ENCODE data around the gene ELOVL6. TPM values are rescaled to one million over a fixed set of nuclear protein-coding genes. Genes with fewer than 3 reads are reported as not detected.
"Not testable (repeated sequence)": the region's sequence is repeated elsewhere in the genome, so short reads cannot be mapped to it uniquely, and the experiment has no call there.

Gene ELOVL6
- total and polyA plus RNA-seq, 7 experiments from 2014 or later = 0.13 to 32.9 (median 0.81) TPM

- Histone ChIP-seq H3K4me3 (ENCODE audit: low read length) (no peak overlapping the region), H3K27ac (ENCODE audit: low read depth, low read length) (no peak overlapping the region), H3K27me3 (ENCODE audit: control insufficient read depth in 2 of 2, insufficient read depth in 2 of 2, low read length in 2 of 2) (no peaks in the 10 kb centered on the region), H3K36me3 (ENCODE audit: control insufficient read depth in 2 of 3, insufficient read depth in 3 of 3, low read length in 3 of 3) (no peaks in the 10 kb centered on the region), H3K9me3 (ENCODE audit: control insufficient read depth in 2 of 3, low read length in 3 of 3) (no peaks in the 10 kb centered on the region), H3K4me1 (ENCODE audit: control insufficient read depth in 2 of 2, insufficient read depth in 2 of 2, low read length in 2 of 2) (no peaks in the 10 kb centered on the region)
- H3K4me1 Mint-ChIP-seq = no peaks in the 10 kb centered on the region
- no peaks in the 10 kb centered on the region for H3K36me3 Mint-ChIP-seq
- H3K9me3 Mint-ChIP-seq = peaks cover 0 to 6% (median 0%) of the 10 kb centered on the region in 11 donors
- H3K27ac Mint-ChIP-seq = no peak overlapping the region
- H3K27me3 Mint-ChIP-seq = peaks cover 0 to 13% (median 7%) of the 10 kb centered on the region in 5 donors
- DNase-seq (no peak), ATAC-seq (no peak)
- ChIA-PET CTCF (no interaction called here), POLR2A (no interaction called here)
- intact Hi-C loops (cut with micrococcal nuclease) = no loop called here
- no peak overlapping the region for H3K4me3 Mint-ChIP-seq
These were observed 33.5 kb upstream of the ELOVL6 start for GRCh38 chr4:110231869-110232268.

- Histone ChIP-seq H3K27me3 (ENCODE audit: control insufficient read depth in 2 of 2, insufficient read depth in 2 of 2, low read length in 2 of 2) (no peaks in the 10 kb centered on the region), H3K27ac (ENCODE audit: low read depth, low read length) (no peak overlapping the region), H3K4me3 (ENCODE audit: low read length) (no peak overlapping the region), H3K9me3 (ENCODE audit: control insufficient read depth in 2 of 3, low read length in 3 of 3) (no peaks in the 10 kb centered on the region), H3K4me1 (ENCODE audit: control insufficient read depth in 2 of 2, insufficient read depth in 2 of 2, low read length in 2 of 2) (no peaks in the 10 kb centered on the region), H3K36me3 (ENCODE audit: control insufficient read depth in 2 of 3, insufficient read depth in 3 of 3, low read length in 3 of 3) (no peaks in the 10 kb centered on the region)
- Mint-ChIP-seq H3K4me3 (no peak overlapping the region), H3K9me3 (peaks cover 0 to 6% (median 0%) of the 10 kb centered on the region in 11 donors), H3K36me3 (no peaks in the 10 kb centered on the region), H3K4me1 (no peaks in the 10 kb centered on the region), H3K27ac (no peak overlapping the region), H3K27me3 (peaks cover 0 to 8% (median 3%) of the 10 kb centered on the region in 5 donors)
- DNase-seq = no peak
- POLR2A ChIA-PET = no interaction called here
- CTCF ChIA-PET = no interaction called here
- ATAC-seq = no peak
- intact Hi-C loops (cut with micrococcal nuclease) = no loop called here
These were observed 30.9 kb upstream of the ELOVL6 start for GRCh38 chr4:110229266-110229665.

- no peak overlapping the region for H3K4me3 ChIP-seq (ENCODE audit: low read length)
- Mint-ChIP-seq H3K27ac (no peak overlapping the region), H3K4me3 (no peak overlapping the region), H3K36me3 (peaks cover 0 to 3% (median 0%) of the 10 kb centered on the region in 5 donors), H3K27me3 (peaks cover 0 to 13% (median 5%) of the 10 kb centered on the region in 5 donors), H3K4me1 (peaks cover 0 to 16% (median 0%) of the 10 kb centered on the region in 7 donors), H3K9me3 (peaks cover 0 to 4% (median 0%) of the 10 kb centered on the region in 11 donors)
- no peaks in the 10 kb centered on the region for H3K27me3 ChIP-seq (ENCODE audit: control insufficient read depth in 2 of 2, insufficient read depth in 2 of 2, low read length in 2 of 2)
- no peak overlapping the region for H3K27ac ChIP-seq (ENCODE audit: low read depth, low read length)
- no peaks in the 10 kb centered on the region for H3K9me3 ChIP-seq (ENCODE audit: control insufficient read depth in 2 of 3, low read length in 3 of 3)
- ChIA-PET POLR2A (no interaction called here), CTCF (no interaction called here)
- intact Hi-C loops (cut with micrococcal nuclease) = no loop called here
- no peaks in the 10 kb centered on the region for H3K4me1 ChIP-seq (ENCODE audit: control insufficient read depth in 2 of 2, insufficient read depth in 2 of 2, low read length in 2 of 2)
- no peaks in the 10 kb centered on the region for H3K36me3 ChIP-seq (ENCODE audit: control insufficient read depth in 2 of 3, insufficient read depth in 3 of 3, low read length in 3 of 3)
- DNase-seq (no peak), ATAC-seq (no peak)
These were observed 26.4 kb upstream of the ELOVL6 start for GRCh38 chr4:110224812-110225211.

- Mint-ChIP-seq H3K9me3 (peaks cover 1 to 8% (median 5%) of the 10 kb centered on the region in 11 donors), H3K36me3 (peaks cover 0 to 6% (median 0%) of the 10 kb centered on the region in 5 donors), H3K4me1 (peaks cover 0 to 22% (median 0%) of the 10 kb centered on the region in 7 donors), H3K4me3 (no peak overlapping the region), H3K27me3 (peaks cover 2 to 14% (median 5%) of the 10 kb centered on the region in 5 donors), H3K27ac (no peak overlapping the region)
- Histone ChIP-seq H3K27ac (ENCODE audit: low read depth, low read length) (no peak overlapping the region), H3K9me3 (ENCODE audit: control insufficient read depth in 2 of 3, low read length in 3 of 3) (no peaks in the 10 kb centered on the region), H3K4me3 (ENCODE audit: low read length) (no peak overlapping the region), H3K36me3 (ENCODE audit: control insufficient read depth in 2 of 3, insufficient read depth in 3 of 3, low read length in 3 of 3) (no peaks in the 10 kb centered on the region), H3K4me1 (ENCODE audit: control insufficient read depth in 2 of 2, insufficient read depth in 2 of 2, low read length in 2 of 2) (no peaks in the 10 kb centered on the region), H3K27me3 (ENCODE audit: control insufficient read depth in 2 of 2, insufficient read depth in 2 of 2, low read length in 2 of 2) (no peaks in the 10 kb centered on the region)
- intact Hi-C loops (cut with micrococcal nuclease) = no loop called here
- ATAC-seq (no peak), DNase-seq (no peak)
- ChIA-PET POLR2A (no interaction called here), CTCF (no interaction called here)
These were observed 25.7 kb upstream of the ELOVL6 start for GRCh38 chr4:110224142-110224541.

GRCh38 chr4:110218935-110219334 is 20.5 kb upstream of the ELOVL6 start:
- ATAC-seq; H3K4me1 ChIP-seq (ENCODE audit: control insufficient read depth in 2 of 2, insufficient read depth in 2 of 2, low read length in 2 of 2); H3K27me3 ChIP-seq (ENCODE audit: control insufficient read depth in 2 of 2, insufficient read depth in 2 of 2, low read length in 2 of 2); H3K27ac ChIP-seq (ENCODE audit: low read depth, low read length); H3K4me3 ChIP-seq (ENCODE audit: low read length); intact Hi-C loops (cut with micrococcal nuclease); POLR2A ChIA-PET; DNase-seq; CTCF ChIA-PET; H3K36me3 ChIP-seq (ENCODE audit: control insufficient read depth in 2 of 3, insufficient read depth in 3 of 3, low read length in 3 of 3); H3K4me3 Mint-ChIP-seq; H3K27ac Mint-ChIP-seq; H3K9me3 ChIP-seq (ENCODE audit: control insufficient read depth in 2 of 3, low read length in 3 of 3): not testable (repeated sequence)
- peaks cover 2 to 23% (median 10%) of the 10 kb centered on the region in 5 donors for H3K27me3 Mint-ChIP-seq
- peaks cover 0 to 25% (median 0%) of the 10 kb centered on the region in 7 donors for H3K4me1 Mint-ChIP-seq
- peaks cover 0 to 11% (median 0%) of the 10 kb centered on the region in 5 donors for H3K36me3 Mint-ChIP-seq
- H3K9me3 Mint-ChIP-seq = peaks cover 4 to 18% (median 9%) of the 10 kb centered on the region in 11 donors

- H3K4me1 ChIP-seq (ENCODE audit: control insufficient read depth in 2 of 2, insufficient read depth in 2 of 2, low read length in 2 of 2); CTCF ChIA-PET; H3K9me3 ChIP-seq (ENCODE audit: control insufficient read depth in 2 of 3, low read length in 3 of 3); H3K4me3 ChIP-seq (ENCODE audit: low read length); ATAC-seq; H3K27ac ChIP-seq (ENCODE audit: low read depth, low read length); intact Hi-C loops (cut with micrococcal nuclease); H3K4me3 Mint-ChIP-seq; POLR2A ChIA-PET; H3K27ac Mint-ChIP-seq; DNase-seq; H3K36me3 ChIP-seq (ENCODE audit: control insufficient read depth in 2 of 3, insufficient read depth in 3 of 3, low read length in 3 of 3); H3K27me3 ChIP-seq (ENCODE audit: control insufficient read depth in 2 of 2, insufficient read depth in 2 of 2, low read length in 2 of 2): not testable (repeated sequence)
- peaks cover 0 to 18% (median 10%) of the 10 kb centered on the region in 5 donors for H3K27me3 Mint-ChIP-seq
- peaks cover 0 to 11% (median 0%) of the 10 kb centered on the region in 5 donors for H3K36me3 Mint-ChIP-seq
- peaks cover 4 to 18% (median 9%) of the 10 kb centered on the region in 11 donors for H3K9me3 Mint-ChIP-seq
- peaks cover 0 to 25% (median 0%) of the 10 kb centered on the region in 7 donors for H3K4me1 Mint-ChIP-seq
These were observed 18.8 kb upstream of the ELOVL6 start for GRCh38 chr4:110217181-110217580.

GRCh38 chr4:110216129-110216528 is 17.7 kb upstream of the ELOVL6 start:
- H3K4me3 ChIP-seq (ENCODE audit: low read length) = no peak overlapping the region
- Mint-ChIP-seq H3K27me3 (peaks cover 0 to 16% (median 10%) of the 10 kb centered on the region in 5 donors), H3K9me3 (peaks cover 4 to 18% (median 9%) of the 10 kb centered on the region in 11 donors), H3K27ac (no peak overlapping the region), H3K36me3 (peaks cover 0 to 11% (median 0%) of the 10 kb centered on the region in 5 donors), H3K4me3 (no peak overlapping the region), H3K4me1 (peaks cover 0 to 22% (median 0%) of the 10 kb centered on the region in 7 donors)
- DNase-seq (no peak), ATAC-seq (no peak)
- H3K36me3 ChIP-seq (ENCODE audit: control insufficient read depth in 2 of 3, insufficient read depth in 3 of 3, low read length in 3 of 3) = no peaks in the 10 kb centered on the region
- H3K4me1 ChIP-seq (ENCODE audit: control insufficient read depth in 2 of 2, insufficient read depth in 2 of 2, low read length in 2 of 2) = no peaks in the 10 kb centered on the region
- CTCF ChIA-PET = no interaction called here
- H3K9me3 ChIP-seq (ENCODE audit: control insufficient read depth in 2 of 3, low read length in 3 of 3) = no peaks in the 10 kb centered on the region
- POLR2A ChIA-PET = no interaction called here
- no peak overlapping the region for H3K27ac ChIP-seq (ENCODE audit: low read depth, low read length)
- intact Hi-C loops (cut with micrococcal nuclease) = no loop called here
- H3K27me3 ChIP-seq (ENCODE audit: control insufficient read depth in 2 of 2, insufficient read depth in 2 of 2, low read length in 2 of 2) = no peaks in the 10 kb centered on the region

Data from naive thymus-derived CD4-positive, alpha-beta T cell (primary cell).